Coronary artery (tissue), 2 donors: ENCODE results near the gene RBPJ.

Source experiments
- DNase-seq: peaks from one replicate; pipeline ENCODE4 v3.0.0-alpha.2; 2017; ENCODE audit warnings: low spot score
- H3K27ac ChIP-seq, 2 donors: fragments of 200-600 bp; sonication (generic); one replicate each; pipeline ENCODE4 v1.5.1; 2016 to 2019
- H3K4me3 ChIP-seq: fragments of 200-600 bp; sonication (generic); 2 replicates; pipeline ENCODE4 v1.5.1; 2016; ENCODE audit warnings: mild to moderate bottlenecking, moderate library complexity
- CTCF ChIP-seq: fragments of 200-600 bp; sonication (generic); IDR thresholded peaks from one replicate; pipeline ENCODE4 v1.5.1; 2019; ENCODE audit warnings: antibody characterized with exemption

Gene RBPJ

GRCh38 chr4:26337612-26338011 is 16.8 kb downstream of the RBPJ start:
- TF ChIP-seq CTCF: no peak
- Histone ChIP-seq H3K27ac (no peak overlapping the region), H3K4me3 (no peak overlapping the region)
- DNase-seq: no peak

GRCh38 chr4:26342328-26343037 is 21.7 kb downstream of the RBPJ start:
- no peak for DNase-seq
- H3K27ac ChIP-seq: no peak overlapping the region
- no peak for TF ChIP-seq CTCF
- no peak overlapping the region for H3K4me3 ChIP-seq

GRCh38 chr4:26343038-26343398 is 22.2 kb downstream of the RBPJ start:
- no peak overlapping the region for H3K27ac ChIP-seq

GRCh38 chr4:26344901-26345564 is 24.2 kb downstream of the RBPJ start:
- DNase-seq: no peak
- Histone ChIP-seq H3K27ac (no peak overlapping the region), H3K4me3 (no peak overlapping the region)
- no peak for TF ChIP-seq CTCF

More at GRCh38 chr4:26343038-26343398, 22.2 kb downstream of the RBPJ start:
- TF ChIP-seq CTCF: no peak
- H3K4me3 ChIP-seq: no peak overlapping the region
- no peak for DNase-seq

- DNase-seq: no peak
- Histone ChIP-seq H3K4me3 (no peak overlapping the region), H3K27ac (no peak overlapping the region)
- TF ChIP-seq CTCF: no peak
These were observed 24.7 kb downstream of the RBPJ start for GRCh38 chr4:26345565-26345938.

- no peak overlapping the region for H3K27ac ChIP-seq
- no peak for DNase-seq
- no peak for TF ChIP-seq CTCF
- no peak overlapping the region for H3K4me3 ChIP-seq
These were observed 25.4 kb downstream of the RBPJ start for GRCh38 chr4:26346203-26346620.

- Histone ChIP-seq H3K27ac (no peak overlapping the region), H3K4me3 (no peak overlapping the region)
- no peak for DNase-seq
- TF ChIP-seq CTCF: no peak
These were observed 28.7 kb downstream of the RBPJ start for GRCh38 chr4:26349496-26349895.
